Hematopoietic multipotent progenitor cell treated with erythropoietin and hydrocortisone succinate and interleukin-3 and kit ligand, for 8 days (in vitro differentiated cells): ENCODE measurements around the gene ITGBL1.

Source experiments
- DNase-seq: peaks from one replicate; pipeline ENCODE4 v3.0.0-alpha.2; 2015

ITGBL1 gene

DNA sequence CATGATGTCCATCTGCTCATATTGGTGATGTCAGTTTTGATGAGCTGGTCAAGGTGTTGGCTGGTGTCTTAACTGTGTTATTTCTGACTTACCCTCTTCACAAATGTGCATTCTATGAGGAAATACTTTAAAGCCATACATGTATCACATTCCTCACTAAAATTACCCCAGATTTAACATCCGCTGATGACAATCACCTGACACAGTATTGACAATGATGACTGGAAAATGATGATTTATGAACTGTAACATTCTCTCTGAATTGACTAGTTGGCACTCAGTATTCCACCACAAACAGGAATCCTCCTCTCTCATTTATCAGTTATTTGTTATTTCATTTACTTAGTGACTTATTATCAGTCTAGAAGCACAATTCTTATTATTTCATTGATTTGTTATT, 117.3 kb downstream of the ITGBL1 start:
- DNase-seq = no peak

DNA sequence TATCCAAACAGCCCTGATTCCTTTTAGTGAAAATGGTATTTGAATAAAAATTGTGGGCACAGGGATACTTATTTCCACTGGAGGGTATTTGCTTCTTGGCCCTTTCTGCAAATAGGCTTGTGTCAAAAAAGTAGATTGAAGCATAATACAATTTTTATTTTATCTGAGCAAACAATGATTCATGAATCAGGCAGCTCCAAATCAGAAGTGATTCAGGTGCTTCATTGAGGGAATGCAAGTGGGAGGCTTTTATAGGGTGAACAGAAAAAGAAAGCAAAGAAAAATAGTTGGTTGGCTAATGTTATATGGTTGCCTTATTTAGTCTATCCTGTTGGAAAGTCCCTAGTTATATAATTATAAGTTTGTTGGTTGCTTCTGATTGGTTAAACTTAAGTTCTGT, 117.9 kb downstream of the ITGBL1 start:
- no peak for DNase-seq

DNA sequence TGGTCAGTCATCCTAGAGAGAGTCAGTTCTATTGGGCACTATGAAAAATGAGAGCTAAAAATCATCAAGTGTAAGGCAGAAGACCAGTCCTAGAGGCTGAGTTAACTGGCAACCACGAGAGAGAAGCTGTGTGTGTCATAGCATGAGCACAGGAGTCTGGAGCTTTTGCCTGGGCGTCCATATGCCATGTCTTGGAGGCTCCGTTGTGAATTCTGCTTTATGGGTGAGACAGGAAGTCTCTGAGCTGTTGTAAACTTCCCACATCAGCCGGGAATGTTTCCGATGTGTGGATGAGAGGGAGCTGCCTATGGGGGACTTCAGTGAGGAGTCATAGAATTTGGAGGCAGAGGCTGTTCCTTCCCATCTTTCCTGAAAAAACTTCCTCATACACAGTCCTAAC, 120.0 kb downstream of the ITGBL1 start:
- DNase-seq = no peak

DNA sequence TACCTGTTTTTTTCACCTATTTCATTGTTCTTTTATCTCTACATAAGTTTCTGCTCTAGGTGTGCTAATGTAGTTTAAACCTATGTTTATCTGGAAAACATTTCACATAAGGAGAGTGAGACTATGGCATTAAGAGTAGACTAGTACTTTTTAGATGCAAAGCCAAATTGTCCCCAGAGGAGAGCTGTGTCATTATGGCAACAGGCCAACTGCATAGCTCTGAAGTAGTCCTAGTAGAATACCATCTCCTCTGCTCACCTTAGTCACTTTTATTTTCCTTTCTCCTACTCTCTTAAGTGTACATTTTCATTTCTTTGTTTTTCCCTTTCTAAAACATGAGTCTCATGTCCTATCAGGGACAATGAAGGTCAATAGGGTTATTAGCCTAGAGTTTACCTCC, 123.1 kb downstream of the ITGBL1 start:
- peak; percentile 37 for DNase-seq

GRCh38 chr13:101576455-101576854, 124.0 kb downstream of the ITGBL1 start:
- no peak for DNase-seq

- no peak for DNase-seq
Measured at GRCh38 chr13:101576977-101577376, 124.5 kb downstream of the ITGBL1 start.

GRCh38 chr13:101579281-101579802, 126.9 kb downstream of the ITGBL1 start:
- peak; percentile 45 for DNase-seq

- peak; percentile 18 for DNase-seq
Measured at GRCh38 chr13:101584331-101584730, 131.9 kb downstream of the ITGBL1 start.

- DNase-seq = no peak
Measured at GRCh38 chr13:101590479-101590878, 138.0 kb downstream of the ITGBL1 start.

DNA sequence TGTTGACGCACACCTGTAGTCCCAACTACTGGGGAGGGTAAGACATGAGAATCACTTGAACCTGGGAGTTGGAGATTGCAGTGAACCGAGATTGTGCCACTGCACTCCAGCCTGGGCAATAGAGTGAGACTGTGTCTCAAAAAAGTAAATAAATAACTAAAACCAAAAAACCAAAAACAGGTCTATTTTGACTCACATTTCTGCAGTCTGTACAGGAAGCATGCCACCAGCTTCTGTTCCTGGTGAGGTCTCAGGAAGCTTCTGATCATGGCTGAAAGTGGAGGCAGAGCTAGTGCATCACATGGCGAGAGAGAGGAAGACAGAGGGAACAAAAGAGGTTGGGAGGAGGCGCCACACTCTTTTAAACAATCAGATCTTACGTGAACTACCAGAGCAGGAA, 142.5 kb downstream of the ITGBL1 start:
- no peak for DNase-seq

- no peak for DNase-seq
Measured at GRCh38 chr13:101596803-101597202, 144.3 kb downstream of the ITGBL1 start.

- DNase-seq = no peak
Measured at GRCh38 chr13:101611491-101612475, 159.3 kb downstream of the ITGBL1 start.

DNA sequence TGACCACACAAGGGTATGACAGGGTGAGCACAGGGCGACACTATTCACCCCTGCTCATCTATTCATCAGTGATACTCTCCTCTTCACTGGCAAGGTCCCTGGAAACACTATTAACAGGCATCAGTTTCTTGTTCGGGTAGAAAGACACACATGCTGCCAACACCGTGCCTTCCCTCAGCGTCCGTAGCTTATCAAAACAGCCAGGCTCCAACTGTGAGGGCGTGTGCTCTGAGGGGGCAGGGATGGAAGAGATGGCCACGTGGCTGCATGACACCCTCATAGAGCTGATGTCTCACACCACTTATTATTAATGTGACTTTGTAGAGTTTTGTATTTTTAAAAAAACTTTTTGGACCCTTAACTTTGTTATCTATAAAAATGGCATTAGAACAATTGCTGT, 160.3 kb downstream of the ITGBL1 start:
- peak; percentile 99 for DNase-seq

GRCh38 chr13:101614491-101614890, 162.0 kb downstream of the ITGBL1 start:
- no peak for DNase-seq

DNA sequence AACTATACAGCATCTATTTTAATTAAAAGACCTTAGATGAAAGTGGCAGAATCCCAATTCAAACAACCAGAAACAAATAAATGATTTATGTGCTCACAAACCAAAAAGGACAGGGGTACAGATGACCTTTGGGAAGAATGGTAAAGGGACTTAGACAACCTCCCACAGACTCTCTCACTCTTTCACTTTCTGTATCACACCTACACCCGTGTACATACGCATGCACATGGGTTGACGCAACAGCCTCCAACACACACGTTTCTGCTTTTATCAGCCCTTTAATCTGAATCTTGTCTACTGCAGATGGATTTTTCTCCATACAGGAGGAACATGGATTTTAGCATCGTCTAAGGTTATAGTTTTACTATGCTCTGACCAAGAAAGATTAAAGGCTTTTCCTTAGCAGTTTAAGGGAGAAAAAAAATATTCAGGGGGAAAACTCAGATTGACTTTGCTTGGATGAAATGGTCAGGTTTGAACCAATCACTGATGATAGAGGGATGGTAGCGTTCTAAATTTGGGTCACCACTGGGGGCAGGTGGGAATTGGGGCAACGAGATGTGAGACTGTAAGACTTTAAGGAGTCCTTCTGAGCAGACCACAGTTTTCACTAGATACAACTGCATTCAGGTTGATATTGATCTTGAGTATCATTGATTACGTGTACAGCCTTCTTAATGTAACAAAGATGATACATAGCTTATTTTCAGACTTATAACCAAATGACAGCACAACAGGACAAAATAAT, 166.1 kb downstream of the ITGBL1 start:
- no peak for DNase-seq

DNA sequence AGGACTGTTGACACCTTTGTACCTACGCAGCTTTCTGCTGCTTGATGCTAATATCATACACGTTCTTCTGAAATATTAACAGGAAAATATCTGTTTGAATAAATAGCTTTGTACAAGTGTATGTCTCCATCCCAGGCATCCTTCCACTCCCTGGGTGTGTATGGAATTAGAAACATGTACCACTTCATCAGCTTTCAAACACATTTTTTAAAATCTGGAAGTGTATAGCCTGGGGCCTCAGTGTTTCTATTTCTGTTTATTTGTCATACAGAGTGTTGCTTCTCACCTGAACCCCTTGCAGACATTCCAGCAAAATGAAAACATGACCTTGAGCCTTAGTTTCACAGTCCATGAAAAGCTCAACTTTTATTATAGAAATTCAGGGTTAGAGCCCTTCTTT, 168.6 kb downstream of the ITGBL1 start:
- no peak for DNase-seq

GRCh38 chr13:101623470-101624209, 171.2 kb downstream of the ITGBL1 start:
- DNase-seq = no peak

- DNase-seq = no peak
Measured at GRCh38 chr13:101624210-101624922, 171.9 kb downstream of the ITGBL1 start.

- DNase-seq = no peak
Measured at GRCh38 chr13:101624981-101625380, 172.5 kb downstream of the ITGBL1 start.

GRCh38 chr13:101626925-101627555, 174.6 kb downstream of the ITGBL1 start:
- peak; percentile 66 for DNase-seq

DNA sequence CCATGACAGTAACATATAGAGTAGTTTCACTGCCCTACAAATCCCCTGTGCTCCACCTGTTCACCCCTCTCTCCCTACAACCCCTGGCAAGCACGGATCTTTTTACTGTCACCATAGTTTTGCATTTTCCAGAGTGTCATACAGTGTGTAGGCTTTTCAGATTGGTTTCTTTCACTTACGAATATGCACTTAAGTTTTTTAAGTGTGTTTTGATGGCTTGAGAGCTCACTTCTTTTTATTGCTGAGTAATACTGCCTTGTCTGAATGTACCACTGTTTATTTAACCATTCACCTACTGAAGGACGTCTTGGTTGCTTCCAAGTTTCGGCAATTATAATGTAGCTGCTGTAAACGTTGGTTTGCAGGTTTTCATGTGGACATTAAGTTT, 175.1 kb downstream of the ITGBL1 start:
- DNase-seq = no peak

- no peak for DNase-seq
Measured at GRCh38 chr13:101628900-101629299, 176.4 kb downstream of the ITGBL1 start.
